ENCODE measurements around the gene PKN2.
"Not testable (repeated sequence)": the region's sequence is repeated elsewhere in the genome, so short reads cannot be mapped to it uniquely, and the experiment has no call there.

PKN2 gene

DNA sequence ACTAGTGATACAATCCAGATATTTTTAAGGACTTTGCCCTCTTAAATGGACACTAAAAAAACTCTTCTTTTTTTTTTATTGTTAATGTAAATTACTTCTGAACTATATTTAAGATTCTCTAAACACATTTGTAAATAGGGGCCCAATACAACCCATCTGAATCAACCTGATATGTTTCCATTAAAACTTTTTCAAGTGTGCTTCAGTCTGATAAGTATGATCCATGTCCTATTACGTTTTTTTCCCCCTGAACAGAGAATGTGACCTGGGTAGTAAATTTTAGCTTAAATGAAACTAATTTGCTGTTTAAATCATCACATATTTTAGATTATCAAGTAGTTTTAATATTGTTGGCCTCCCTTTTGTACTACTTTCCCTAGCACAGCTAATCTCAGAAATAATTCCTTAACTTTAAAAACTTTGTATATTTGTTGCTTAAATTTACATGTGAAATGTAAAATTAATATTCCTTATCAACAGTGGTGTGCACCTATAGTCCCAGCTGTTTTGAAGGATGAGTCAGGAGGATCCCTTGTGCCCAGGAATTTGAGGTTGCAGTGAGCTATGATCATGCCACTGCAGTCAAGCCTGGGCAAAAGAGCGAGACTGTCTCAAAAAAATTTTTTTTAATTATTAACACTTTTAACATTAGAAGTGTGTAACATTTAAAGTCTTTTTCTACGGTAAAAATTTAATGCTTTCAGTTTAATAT lies 3.0 kb upstream of the PKN2 start:
- DNase-seq: no peak

DNA sequence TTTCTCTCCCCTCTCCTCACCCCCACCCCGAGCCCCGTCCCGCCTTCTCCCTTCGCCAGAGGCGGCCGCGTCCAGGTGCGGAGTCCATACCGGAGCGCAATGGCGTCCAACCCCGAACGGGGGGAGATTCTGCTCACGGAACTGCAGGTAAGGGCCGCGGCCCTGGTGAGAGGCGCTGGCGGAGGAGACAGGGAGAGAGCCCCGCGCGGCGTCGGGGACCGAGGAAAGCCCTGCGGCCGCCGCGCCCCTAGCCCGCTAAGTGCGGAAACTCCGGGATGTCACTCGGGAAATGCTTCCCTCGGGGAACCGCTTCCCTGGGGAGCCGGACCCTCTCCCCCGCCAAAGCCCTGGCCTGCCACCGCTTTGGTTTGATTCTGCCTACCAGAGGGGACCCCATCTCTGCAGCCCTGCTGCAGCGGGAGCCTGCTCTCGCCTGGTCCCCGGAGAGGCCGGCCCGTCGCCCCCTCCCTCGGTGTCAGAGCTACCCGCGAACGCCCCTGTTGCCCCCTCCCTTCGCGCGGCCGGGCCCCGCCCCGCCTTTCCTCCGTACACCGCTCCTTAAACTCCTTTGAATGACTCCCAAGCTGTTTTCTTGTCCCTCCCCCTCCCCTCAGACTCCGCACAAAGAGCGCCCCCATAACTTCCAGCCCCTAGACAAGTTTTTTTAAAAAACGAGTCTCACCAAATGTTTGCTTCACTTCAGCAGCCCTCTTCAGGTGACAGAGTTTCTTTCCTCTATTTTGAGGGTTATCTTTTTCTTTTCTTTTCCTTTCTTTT lies 597 bp downstream of the PKN2 start:
- DNase-seq: peak; percentile 72

DNA sequence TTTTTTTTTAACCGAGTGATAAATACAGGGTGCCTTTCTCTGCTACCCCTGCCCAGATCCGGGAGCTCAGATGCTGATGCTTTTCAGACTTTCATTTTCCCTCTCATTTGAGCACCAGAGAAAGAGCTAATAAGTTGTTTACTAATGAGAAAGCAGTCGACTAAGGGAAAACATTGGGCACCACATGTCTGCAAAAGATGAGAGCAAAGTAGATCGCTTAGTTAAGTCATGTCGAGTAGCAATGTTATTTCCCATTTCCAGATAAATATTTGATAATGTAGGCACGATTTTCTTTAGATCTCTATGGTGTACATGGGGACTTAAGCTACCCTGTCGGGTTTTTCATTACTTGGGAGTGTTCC lies 1.2 kb downstream of the PKN2 start:
- DNase-seq: no peak

GRCh38 chr1:88691540-88691939 lies 7.5 kb downstream of the PKN2 start:
- DNase-seq: no peak

DNA sequence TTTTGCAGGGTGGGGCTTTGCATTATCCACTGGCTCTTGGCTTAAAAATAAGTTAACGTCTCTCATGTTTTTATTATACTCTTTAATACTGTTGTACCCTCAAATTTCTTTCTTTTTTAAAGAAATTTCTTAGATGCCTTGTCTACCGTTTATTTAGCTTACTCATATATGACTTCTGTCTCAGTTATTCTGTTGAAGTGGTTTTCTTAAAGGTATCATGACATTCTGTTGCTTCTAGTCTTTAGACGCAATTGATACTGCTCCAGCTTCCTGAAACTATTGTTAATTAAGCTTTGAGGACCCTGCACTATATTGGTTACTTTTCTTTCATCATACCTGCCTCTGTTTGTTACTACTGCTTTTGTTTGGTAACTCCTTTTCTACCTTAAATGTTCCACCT lies 11.7 kb downstream of the PKN2 start:
- DNase-seq: no peak

DNA sequence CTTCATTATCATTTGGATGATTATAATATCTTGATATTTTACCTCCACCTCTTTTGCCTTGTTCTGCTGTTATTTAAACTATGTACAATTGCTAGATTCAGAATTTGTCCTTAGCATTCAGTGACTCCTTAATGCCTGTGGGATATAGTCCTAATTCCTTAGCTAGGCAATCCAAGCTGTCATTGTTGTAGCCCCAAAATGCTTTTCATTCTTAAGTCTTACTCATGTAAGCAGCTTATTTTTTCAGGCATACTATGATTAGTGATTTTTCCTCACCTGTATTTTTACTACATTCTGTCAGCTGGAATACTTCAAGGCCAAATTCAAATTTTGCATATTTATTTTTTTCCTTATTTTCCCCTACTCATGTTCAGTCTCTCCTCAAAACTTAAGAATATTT lies 13.4 kb downstream of the PKN2 start:
- no peak for DNase-seq

DNA sequence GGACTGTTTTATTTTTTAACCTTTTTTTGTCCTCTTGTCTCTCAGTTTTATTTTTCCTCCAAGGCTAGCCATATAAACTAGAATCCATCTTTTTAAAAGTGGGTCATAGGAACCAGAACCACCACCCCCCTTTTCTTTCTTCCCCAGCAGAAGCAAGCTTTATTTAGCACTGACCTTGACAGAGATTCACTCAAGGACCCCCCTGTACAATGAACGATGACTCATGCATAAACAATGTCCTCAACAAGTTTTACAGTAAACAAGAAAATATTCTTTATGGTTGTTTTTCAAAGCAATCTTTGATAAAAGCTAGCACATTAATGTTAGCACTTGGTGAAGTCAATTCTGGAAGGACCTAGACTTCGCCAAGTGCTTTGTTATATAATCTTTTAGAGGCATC lies 14.1 kb downstream of the PKN2 start:
- no peak for DNase-seq

DNA sequence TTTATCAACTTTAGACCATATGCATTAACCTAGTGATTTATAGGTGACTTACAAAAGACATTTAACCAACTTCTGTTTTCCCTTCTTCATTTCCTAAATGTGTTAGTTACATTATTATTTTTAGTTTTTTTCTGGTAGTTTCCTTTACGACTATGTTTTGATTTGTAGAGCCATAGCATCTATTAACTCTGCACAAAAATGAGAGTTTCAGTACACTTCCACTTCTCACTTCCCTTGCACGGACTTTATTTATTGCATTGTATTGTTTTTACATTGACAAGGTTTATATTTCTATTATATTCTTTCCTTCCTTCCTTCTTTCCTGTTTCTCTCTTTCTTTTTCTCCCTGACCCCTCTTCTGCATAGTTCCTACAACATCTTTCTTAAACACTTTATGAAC lies 14.7 kb downstream of the PKN2 start:
- no peak for DNase-seq

DNA sequence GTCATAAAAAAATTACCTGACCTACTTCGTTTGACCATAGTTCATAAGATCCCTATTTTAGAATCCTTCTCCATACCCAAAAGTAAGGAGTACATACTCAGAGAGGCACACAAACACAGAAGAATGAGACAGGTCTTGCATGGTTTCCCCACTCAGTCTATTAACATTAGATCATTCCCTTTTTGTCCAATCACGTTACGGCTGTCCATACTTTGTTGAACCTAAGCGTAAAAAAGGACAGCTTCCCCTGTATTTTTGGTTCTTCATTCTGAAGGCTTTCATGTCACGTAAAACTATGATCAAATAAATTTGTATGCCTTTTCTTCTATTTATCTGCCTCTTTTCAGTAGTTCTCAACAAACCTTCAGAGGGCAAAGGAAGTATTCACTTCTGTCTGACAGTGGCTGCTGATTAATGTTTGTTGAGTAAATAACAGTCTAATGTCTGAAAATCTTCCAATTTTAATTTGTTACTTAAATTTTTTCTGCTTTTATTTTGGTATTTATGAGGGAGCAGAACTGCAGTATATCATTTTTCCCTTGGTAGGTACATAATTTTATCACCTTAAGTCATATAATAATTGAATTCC lies 16.4 kb downstream of the PKN2 start:
- DNase-seq: no peak

GRCh38 chr1:88701275-88701674 lies 17.2 kb downstream of the PKN2 start:
- DNase-seq: no peak

- not testable (repeated sequence) for DNase-seq
Measured at GRCh38 chr1:88701793-88702192, 17.7 kb downstream of the PKN2 start.

- DNase-seq: no peak
Measured at GRCh38 chr1:88708011-88708410, 23.9 kb downstream of the PKN2 start.

- DNase-seq: not testable (repeated sequence)
Measured at GRCh38 chr1:88712907-88713306, 28.8 kb downstream of the PKN2 start.

GRCh38 chr1:88716571-88716970 lies 32.5 kb downstream of the PKN2 start:
- DNase-seq: not testable (repeated sequence)

GRCh38 chr1:88722492-88722891 lies 38.4 kb downstream of the PKN2 start:
- no peak for DNase-seq

GRCh38 chr1:88726697-88727096 lies 42.6 kb downstream of the PKN2 start:
- no peak for DNase-seq

DNA sequence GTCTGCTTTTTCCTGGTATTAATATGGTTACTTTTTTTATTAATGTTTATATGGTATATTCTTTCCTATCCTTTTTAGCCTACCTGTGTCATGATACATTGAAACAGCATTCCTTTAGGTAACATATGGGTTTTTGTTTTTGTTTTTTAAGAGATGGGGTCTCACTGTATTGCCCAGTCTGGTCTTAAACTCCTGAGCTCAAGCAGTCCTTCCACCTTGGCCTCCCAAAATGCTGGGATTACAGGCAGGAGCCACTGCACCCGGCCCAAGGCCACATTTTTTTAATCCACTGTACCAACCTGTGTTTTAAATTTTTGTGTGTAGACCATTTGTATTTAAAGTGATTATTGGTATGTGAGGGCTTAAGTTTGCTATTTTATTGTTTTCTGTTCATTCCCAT lies 43.1 kb downstream of the PKN2 start:
- DNase-seq: no peak

DNA sequence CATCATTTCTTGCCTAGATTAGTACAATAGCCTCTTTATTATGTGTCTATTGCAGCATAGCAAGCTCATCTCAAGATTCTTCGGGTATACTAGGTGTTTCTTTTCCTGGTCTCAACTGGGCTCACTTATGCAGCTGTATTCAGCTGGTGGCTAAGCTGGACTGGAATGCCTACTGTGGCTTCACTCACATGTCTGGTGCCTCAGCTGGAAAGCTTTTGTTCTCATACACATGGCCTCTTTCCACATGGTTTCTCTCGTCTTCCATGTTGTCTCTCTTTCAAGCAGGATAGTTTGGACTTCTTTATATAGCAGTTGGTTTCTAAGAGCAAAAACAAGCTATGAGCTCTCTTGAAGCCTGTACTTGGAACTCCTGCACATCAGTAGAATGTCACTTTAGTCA lies 45.2 kb downstream of the PKN2 start:
- DNase-seq: no peak

GRCh38 chr1:88730132-88730675 lies 46.1 kb downstream of the PKN2 start:
- no peak for DNase-seq

GRCh38 chr1:88730995-88731394 lies 46.9 kb downstream of the PKN2 start:
- DNase-seq: no peak

GRCh38 chr1:88731475-88732269 lies 47.6 kb downstream of the PKN2 start:
- DNase-seq: no peak

DNA sequence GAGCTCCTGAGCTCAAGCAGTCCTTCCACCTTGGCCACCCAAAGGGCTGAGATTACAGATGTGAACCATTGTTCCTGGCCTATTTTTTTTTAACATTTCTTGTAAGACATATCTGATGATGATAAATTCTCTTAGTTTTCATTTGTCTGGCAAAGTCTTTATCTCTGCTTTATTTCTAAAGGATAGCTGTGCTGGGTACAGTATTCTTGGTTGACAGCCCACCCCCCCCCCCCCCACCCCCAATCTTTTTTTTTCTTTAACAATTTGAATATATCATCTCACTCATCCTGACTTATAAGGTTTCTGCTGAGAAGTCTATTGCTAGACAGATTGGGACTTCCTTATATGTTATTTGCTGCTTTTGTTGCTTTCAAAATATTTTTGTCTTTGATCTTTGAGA lies 51.3 kb downstream of the PKN2 start:
- DNase-seq: no peak

DNA sequence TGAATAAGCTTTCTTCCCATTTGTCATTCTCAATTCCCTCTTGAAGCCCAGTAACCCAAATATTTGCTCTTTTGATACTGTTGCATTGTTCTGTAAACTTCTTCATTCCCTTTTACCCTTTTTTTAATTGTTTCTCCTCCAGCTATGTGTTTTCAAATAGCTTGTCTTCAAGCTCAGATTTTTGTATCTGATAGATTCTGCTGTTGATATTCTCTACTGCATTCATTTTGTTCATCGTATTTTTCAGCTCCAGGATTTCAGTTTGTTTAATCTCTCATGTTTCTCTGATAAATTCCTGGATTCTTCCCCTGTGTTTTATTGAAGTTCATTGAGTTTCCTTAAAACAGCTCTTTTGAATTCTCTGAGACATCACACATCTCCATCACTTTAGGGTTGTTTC lies 51.8 kb downstream of the PKN2 start:
- no peak for DNase-seq
